Heart left ventricle (tissue), 16 donors: ENCODE data around the gene ATP5PD. TPM values are rescaled to one million over a fixed set of nuclear protein-coding genes. Genes with fewer than 3 reads are reported as not detected.

Experiments
- ATAC-seq, 4 donors: fragments of 200-7000 bp; cut with Tn5 transposase; one replicate each; pipeline ENCODE4 v1.9.1; 2020 to 2022; ENCODE audit warnings: moderate library complexity in 4 of 4, mild to moderate bottlenecking in 3 of 4, moderate number of reproducible peaks in 1 of 4
- DNase-seq, 5 donors: peaks; one replicate each; pipeline ENCODE4 v3.0.0-alpha.2; 2020
- H3K27ac ChIP-seq, 12 donors: fragments of 200-600 bp; sonication (generic) in 4 of 12; one replicate each; pipeline versions ENCODE4 v1.5.0 to v1.8.0; 2016 to 2022; ENCODE audit warnings: mild to moderate bottlenecking in 2 of 12
- H3K27me3 ChIP-seq, 9 donors: fragments of 200-600 bp; sonication (generic) in 2 of 9; one replicate each; pipeline versions ENCODE4 v1.5.1 to v1.8.0; 2016 to 2022; ENCODE audit warnings: mild to moderate bottlenecking in 3 of 9
- H3K36me3 ChIP-seq, 9 donors: fragments of 200-600 bp; sonication (generic) in 2 of 9; one replicate each; pipeline versions ENCODE4 v1.5.0 to v1.8.0; 2018 to 2022; ENCODE audit warnings: mild to moderate bottlenecking in 2 of 9
- H3K4me1 ChIP-seq, 12 donors: fragments of 200-600 bp; sonication (generic) in 4 of 12; one replicate each; pipeline versions ENCODE4 v1.5.0 to v1.8.0; 2016 to 2022; ENCODE audit warnings: mild to moderate bottlenecking in 3 of 12
- H3K4me3 ChIP-seq, 12 donors: fragments of 200-600 bp; sonication (generic) in 4 of 12; one replicate each; pipeline versions ENCODE4 v1.5.0 to v1.8.0; 2017 to 2022; ENCODE audit warnings: mild to moderate bottlenecking in 9 of 12, moderate library complexity in 4 of 12
- H3K9me3 ChIP-seq, 12 donors: fragments of 200-600 bp; sonication (generic) in 4 of 12; one replicate each; pipeline versions ENCODE4 v1.5.0 to v1.8.0; 2016 to 2022; ENCODE audit warnings: mild to moderate bottlenecking in 1 of 12
- CTCF ChIP-seq, 12 donors: fragments of 200-600 bp; sonication (generic) in 4 of 12; IDR thresholded peaks; one replicate each; pipeline versions ENCODE4 v1.5.0 to v1.8.0; 2018 to 2022; ENCODE audit warnings: antibody characterized with exemption in 12 of 12, mild to moderate bottlenecking in 5 of 12
- POLR2A ChIP-seq, 2 donors: fragments of 450-650 bp; IDR thresholded peaks; one replicate each; pipeline ENCODE4 v1.6.1; 2017; ENCODE audit warnings: antibody characterized with exemption in 2 of 2, mild to moderate bottlenecking in 2 of 2, moderate library complexity in 2 of 2
- WGBS, 4 donors: extraction: QIAGEN DNeasy Blood & Tissue Kit in 2 of 4; methylation state at CpG; one replicate each; pipeline versions ENCODE4 v1.1.5 to v1.1.7; 2013 to 2018; 5-methylcytosine and 5-hydroxymethylcytosine counted together
- intact Hi-C, 10 donors: fragments of 100-400 bp; cut with DNase I; formaldehyde crosslinking; loops; one replicate each; pipeline versions ENCODE4 v1.11.1 to v1.14.2; 2022
- polyA plus RNA-seq, 2 donors: library from polyadenylated mRNA; stranded (reverse); fragments of 200-250 nt; gene quantifications; one replicate each; pipeline ENCODE4 v1.2.3, GENCODE V29; 2013
- total RNA-seq, 9 donors: library from RNA; depleted of rRNA in 2 of 9; stranded (reverse); fragments of >200 nt in 2 of 9; fragmentation: NEBNext Ultra II Directional in 3 of 9; extraction: Animal tissue kit (Norgen Biotek cat#: 25700) in 3 of 9; gene quantifications; one replicate each; pipeline versions ENCODE4 v1.1.0 to v1.2.4, GENCODE V29; 2016 to 2023
- donor health status: ischemic (EF 13 %, LVEDD 7.1; RV severe dilation, severe dysfunction).
- donor health status: healthy with polysubstance abuse.
- donor health status: DM: no; HTN: yes; CAD: no.
- donor health status: DM: no; HTN: no; CAD: no.
- donor health status: ischemic (EF 25% LVEDD 6.9; RV normal size, moderate dysfunction).
- donor health status: ischemic (EF 25% LVEDD 5.7; RV mildly dilated, moderate dysfunction).
- donor health status: healthy.
- donor health status: DM: yes; HTN: yes; CAD: no.
- donor health status: ischemic (EF 35%, LVEDD 5.7; RV mildly dilated, moderate dysfunction).
- donor health status: nonischemic (EF 11% LVEDD 7.7; RV severe dilation, severe dysfunction).
- donor health status: DM: yes; HTN: yes; CAD: no.
- donor health status: PGD.
- donor health status: ischemic (EF 29% LVEDD 5.4; RV normal size, mild dysfunction).
- donor health status: nonischemic (EF 23%, LVEDD 6.1; RV moderate dilation, normal function).

Gene ATP5PD
- total and polyA plus RNA-seq, 11 donors: 597 to 2,623 (median 875) TPM

- H3K9me3 ChIP-seq: no peaks in the 10 kb centered on the region
- peaks cover 0 to 17% (median 7%) of the 10 kb centered on the region in 9 donors for H3K36me3 ChIP-seq
- ATAC-seq: peak; percentile 76 to 93 (median 91)
- H3K27ac ChIP-seq: peak within 1 kb of the TSS; percentile 52 to 96 (median 90)
- WGBS, 4 donors: 1 to 4% (median 2%) methylated on average over 34 to 63 of the region's 63 CpGs
- peak within 1 kb of the TSS; percentile 68 to 96 (median 89) for H3K4me3 ChIP-seq
- DNase-seq: peak; percentile 83 to 90 (median 87)
- intact Hi-C loops: loop anchor here in 9 of 10 donors (1.0 to 5.0 kb wide), 9 partner anchors 20 to 51 kb away; partner anchors contain the start of gene CDR2L (in 1 of the 9)
- TF ChIP-seq CTCF (IDR thresholded peaks at IDR 0.05) (peak; percentile 37 to 76 (median 64)), POLR2A (IDR thresholded peaks at IDR 0.05) (no peak)
- H3K27me3 ChIP-seq: no peaks in the 10 kb centered on the region
- H3K4me1 ChIP-seq: peaks cover 0 to 34% (median 22%) of the 10 kb centered on the region in 12 donors
Measured at GRCh38 chr17:75012346-75013091, 34.2 kb downstream of the ATP5PD start, which contains the start of gene MRPL58. MRPL58 (plus strand) TSS chr17:75012670; CDS start chr17:75012687, 17 bp downstream.

GRCh38 chr17:75012096-75012345 lies 34.7 kb downstream of the ATP5PD start:
- H3K36me3 ChIP-seq: peaks cover 0 to 12% (median 7%) of the 10 kb centered on the region in 9 donors
- no peak for ATAC-seq
- peak overlapping the region; percentile 68 to 96 (median 89) for H3K4me3 ChIP-seq
- no peaks in the 10 kb centered on the region for H3K27me3 ChIP-seq
- peaks cover 0 to 34% (median 22%) of the 10 kb centered on the region in 12 donors for H3K4me1 ChIP-seq
- intact Hi-C loops: loop anchor here in 9 of 10 donors (1.0 to 5.0 kb wide), 9 partner anchors 21 to 51 kb away; partner anchors contain the start of gene CDR2L (in 1 of the 9)
- 20 to 39% (median 36%) methylated on average over 5 of the region's 5 CpGs for WGBS, 4 donors
- TF ChIP-seq CTCF (IDR thresholded peaks at IDR 0.05) (no peak), POLR2A (IDR thresholded peaks at IDR 0.05) (no peak)
- H3K9me3 ChIP-seq: no peaks in the 10 kb centered on the region
- H3K27ac ChIP-seq: peak overlapping the region; percentile 52 to 96 (median 90)
- DNase-seq: no peak

GRCh38 chr17:75011401-75012095 lies 35.2 kb downstream of the ATP5PD start:
- 26 to 38% (median 33%) methylated on average over 13 of the region's 13 CpGs for WGBS, 4 donors
- peak in 4 of 5 donors; percentile 63 to 76 (median 67) for DNase-seq
- H3K36me3 ChIP-seq: peaks cover 0 to 10% (median 3%) of the 10 kb centered on the region in 9 donors
- peak overlapping the region in 11 of 12 donors; percentile 68 to 96 (median 91) for H3K4me3 ChIP-seq
- TF ChIP-seq POLR2A (IDR thresholded peaks at IDR 0.05): no peak
- no peak for TF ChIP-seq CTCF (IDR thresholded peaks at IDR 0.05)
- no peaks in the 10 kb centered on the region for H3K27me3 ChIP-seq
- no peaks in the 10 kb centered on the region for H3K9me3 ChIP-seq
- ATAC-seq: peak; percentile 61 to 85 (median 82)
- peaks cover 0 to 34% (median 22%) of the 10 kb centered on the region in 12 donors for H3K4me1 ChIP-seq
- intact Hi-C loops: loop anchor here in 9 of 10 donors (1.0 to 5.0 kb wide), 10 partner anchors 19 to 50 kb away; partner anchors contain the start of gene CDR2L (in 1 of the 9)
- H3K27ac ChIP-seq: peak overlapping the region; percentile 52 to 96 (median 90)
